K562 (cell line): Measurements from ENCODE around the gene CSMD2.

Source experiments
- BCL6 ChIP-seq: fragments of 250-450 bp; sonication (Bioruptor Pico); IDR thresholded peaks from 2 replicates; pipeline ENCODE4 v1.4.0; 2020
- BRCA1 ChIP-seq, 2 experiments: fragments of 450-650 bp in 1 of 2; sonication (generic) in 1 of 2; formaldehyde crosslinking in 1 of 2; IDR thresholded peaks; 2 replicates each; pipeline versions ENCODE4 v1.5.0 to v1.6.1; 2017 to 2020; ENCODE audit warnings: mild to moderate bottlenecking in 1 of 2, missing genetic modification reagents in 1 of 2
- CREBBP ChIP-seq: IDR thresholded peaks from one replicate; pipeline ENCODE4 v1.6.1; 2012; ENCODE audit warnings: low read depth, mild to moderate bottlenecking, control low read depth, inconsistent platforms, low read length
- EP300 ChIP-seq: IDR thresholded peaks from 2 replicates; pipeline ENCODE4 v1.6.1; 2012; ENCODE audit warnings: low read length, improper control_type of control experiment
- FOXJ3 ChIP-seq: sonication (generic); formaldehyde crosslinking; IDR thresholded peaks from 2 replicates; pipeline ENCODE4 v1.4.0; 2020; ENCODE audit warnings: mild to moderate bottlenecking, missing genetic modification reagents
- JUND ChIP-seq, 2 experiments: IDR thresholded peaks; 2 replicates in 1 of 2; 3 replicates in 1 of 2; pipeline ENCODE4 v1.6.1; 2011; ENCODE audit warnings: borderline replicate concordance in 2 of 2, low read depth in 2 of 2, low read length in 2 of 2, improper control_type of control experiment in 1 of 2, missing biosample characterization in 1 of 2, missing genetic modification characterization in 1 of 2, missing genetic modification reagents in 1 of 2
- PHF21A ChIP-seq: fragments of 450-650 bp; IDR thresholded peaks from 2 replicates; pipeline ENCODE4 v1.6.1; 2017; ENCODE audit warnings: low read depth, borderline replicate concordance
- POLR2AphosphoS5 ChIP-seq: IDR thresholded peaks from 2 replicates; pipeline ENCODE4 v1.6.1; 2011; ENCODE audit warnings: mild to moderate bottlenecking, low read depth, low read length, moderate library complexity; ENCODE audit not compliant: control insufficient read depth, insufficient read depth
- RNF2 ChIP-seq: sonication (generic); IDR thresholded peaks from 2 replicates; pipeline ENCODE4 v1.6.1; 2016
- SMAD1 ChIP-seq: fragments of 150-350 bp; IDR thresholded peaks from 2 replicates; pipeline ENCODE4 v1.6.1; 2014; ENCODE audit warnings: low read length, low read depth; ENCODE audit not compliant: partially characterized antibody
- ZBTB8A ChIP-seq: fragments of 450-650 bp; IDR thresholded peaks from 2 replicates; pipeline ENCODE4 v1.6.1; 2018; ENCODE audit warnings: mild to moderate bottlenecking, moderate library complexity; ENCODE audit not compliant: partially characterized antibody
- ZNF274 ChIP-seq: IDR thresholded peaks from 2 replicates; pipeline ENCODE4 v1.6.1; 2011; ENCODE audit warnings: low read depth, mild to moderate bottlenecking, low read length, moderate library complexity, borderline replicate concordance
- ZNF699 ChIP-seq: fragments of 250-450 bp; sonication (Bioruptor Pico); IDR thresholded peaks from 2 replicates; pipeline ENCODE4 v1.8.0; 2021; ENCODE audit warnings: mild to moderate bottlenecking, moderate library complexity; ENCODE audit not compliant: insufficient replicate concordance
- TF ChIP-seq, protein P1 (sequence below), 3 experiments: IDR thresholded peaks in 2 of 3; conservative IDR thresholded peaks in 1 of 3; 2 replicates each; pipeline ENCODE4 v1.5.1; 2011 to 2012; ENCODE audit warnings: low read length in 3 of 3, mild to moderate bottlenecking in 3 of 3, control low read depth in 2 of 3, improper control_type of control experiment in 1 of 3, inconsistent platforms in 1 of 3, low read depth in 1 of 3, mixed read lengths in 1 of 3, moderate library complexity in 1 of 3; ENCODE audit not compliant: insufficient read depth in 2 of 3

DNA sequence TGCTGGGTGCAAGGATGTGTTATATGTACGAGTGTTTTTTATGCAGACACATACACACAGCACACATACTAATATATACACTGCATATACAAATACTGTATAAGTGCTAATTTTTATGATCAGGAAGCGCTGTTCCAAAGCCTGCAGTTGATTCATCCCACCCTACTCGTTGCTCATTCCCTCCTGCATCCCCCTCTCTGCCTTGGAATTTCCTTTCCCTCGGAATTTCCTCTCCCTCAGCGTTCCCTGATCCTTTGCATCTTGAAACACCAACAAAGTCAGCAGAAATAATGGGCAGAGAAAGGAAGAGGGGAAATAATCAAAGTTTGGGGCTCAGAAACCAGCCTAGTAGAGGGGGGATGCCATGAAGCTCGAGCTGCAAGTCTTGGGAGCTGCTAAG is 98.9 kb downstream of the CSMD2 start:
- TF ChIP-seq, protein P1, sequence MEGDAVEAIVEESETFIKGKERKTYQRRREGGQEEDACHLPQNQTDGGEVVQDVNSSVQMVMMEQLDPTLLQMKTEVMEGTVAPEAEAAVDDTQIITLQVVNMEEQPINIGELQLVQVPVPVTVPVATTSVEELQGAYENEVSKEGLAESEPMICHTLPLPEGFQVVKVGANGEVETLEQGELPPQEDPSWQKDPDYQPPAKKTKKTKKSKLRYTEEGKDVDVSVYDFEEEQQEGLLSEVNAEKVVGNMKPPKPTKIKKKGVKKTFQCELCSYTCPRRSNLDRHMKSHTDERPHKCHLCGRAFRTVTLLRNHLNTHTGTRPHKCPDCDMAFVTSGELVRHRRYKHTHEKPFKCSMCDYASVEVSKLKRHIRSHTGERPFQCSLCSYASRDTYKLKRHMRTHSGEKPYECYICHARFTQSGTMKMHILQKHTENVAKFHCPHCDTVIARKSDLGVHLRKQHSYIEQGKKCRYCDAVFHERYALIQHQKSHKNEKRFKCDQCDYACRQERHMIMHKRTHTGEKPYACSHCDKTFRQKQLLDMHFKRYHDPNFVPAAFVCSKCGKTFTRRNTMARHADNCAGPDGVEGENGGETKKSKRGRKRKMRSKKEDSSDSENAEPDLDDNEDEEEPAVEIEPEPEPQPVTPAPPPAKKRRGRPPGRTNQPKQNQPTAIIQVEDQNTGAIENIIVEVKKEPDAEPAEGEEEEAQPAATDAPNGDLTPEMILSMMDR (IDR thresholded peaks at IDR 0.05 in 2 of 3, conservative IDR thresholded peaks at IDR 0.05 in 1 of 3; ENCODE audit: insufficient read depth in 2 of 3, low read depth in 1 of 3, low read length in 3 of 3), result no peak
- TF ChIP-seq RNF2 (no peak), BCL6 (no peak), ZNF274 (no peak), FOXJ3 (CRISPR knock-in tag) (no peak), ZBTB8A (no peak), EP300 (no peak), CREBBP (no peak), PHF21A (no peak), POLR2AphosphoS5 (no peak), ZNF699 (no peak), JUND (IDR thresholded peaks at IDR 0.05; ENCODE audit: borderline replicate concordance, low read depth, low read length) (no peak), JUND (tag; IDR thresholded peaks at IDR 0.05; ENCODE audit: borderline replicate concordance, low read depth, low read length) (no peak), SMAD1 (no peak), BRCA1 (IDR thresholded peaks at IDR 0.05) (no peak), BRCA1 (CRISPR knock-in tag; IDR thresholded peaks at IDR 0.05) (no peak)
